DND-41 (cell line): Measurements from ENCODE around the gene ALG11.

Experiments
- ATAC-seq: fragments of 200-7000 bp; cut with Tn5 transposase; 3 replicates; pipeline ENCODE4 v1.9.1; 2021; ENCODE audit warnings: low read depth; ENCODE audit not compliant: insufficient read depth
- DNase-seq: peaks from one replicate; pipeline ENCODE4 v3.0.0-alpha.2; 2020
- H2AFZ ChIP-seq: 2 replicates; pipeline ENCODE4 v1.6.0; 2012; ENCODE audit warnings: low read depth, low read length
- H3K27ac ChIP-seq: 2 replicates; pipeline ENCODE4 v1.5.1; 2012; ENCODE audit warnings: low read length, inconsistent platforms
- H3K27me3 ChIP-seq: fragments of 200-600 bp; sonication (generic); 2 replicates; pipeline ENCODE4 v1.6.0; 2012; ENCODE audit warnings: low read length, mild to moderate bottlenecking, inconsistent platforms; ENCODE audit not compliant: insufficient read depth, poor library complexity
- H3K36me3 ChIP-seq: 2 replicates; pipeline ENCODE4 v1.5.1; 2012; ENCODE audit warnings: low read length, inconsistent platforms; ENCODE audit not compliant: insufficient read depth
- H3K4me1 ChIP-seq: 2 replicates; pipeline ENCODE4 v1.5.1; 2012; ENCODE audit warnings: mild to moderate bottlenecking, low read length; ENCODE audit not compliant: insufficient read depth
- H3K4me2 ChIP-seq: 2 replicates; pipeline ENCODE4 v1.6.0; 2012; ENCODE audit warnings: mild to moderate bottlenecking, moderate library complexity, low read length, inconsistent platforms; ENCODE audit not compliant: insufficient read depth
- H3K4me3 ChIP-seq, 2 experiments: fragments of 200-600 bp in 1 of 2; shearing (Covaris generic) in 1 of 2; 2 replicates each; pipeline ENCODE4 v1.5.1; 2012 to 2016; ENCODE audit warnings: inconsistent platforms in 2 of 2, low read length in 2 of 2, mild to moderate bottlenecking in 2 of 2, low read depth in 1 of 2, moderate library complexity in 1 of 2
- H3K79me2 ChIP-seq: 2 replicates; pipeline ENCODE4 v1.6.0; 2012; ENCODE audit warnings: low read length, inconsistent platforms; ENCODE audit not compliant: insufficient read depth
- H3K9ac ChIP-seq: 2 replicates; pipeline ENCODE4 v1.6.0; 2012; ENCODE audit warnings: low read depth, mild to moderate bottlenecking, inconsistent platforms, low read length, moderate library complexity
- H3K9me3 ChIP-seq: 2 replicates; pipeline ENCODE4 v1.5.1; 2012; ENCODE audit warnings: low read length, moderate library complexity, mild to moderate bottlenecking, inconsistent platforms; ENCODE audit not compliant: insufficient read depth, severe bottlenecking
- H4K20me1 ChIP-seq: 2 replicates; pipeline ENCODE4 v1.6.0; 2012; ENCODE audit warnings: low read length; ENCODE audit not compliant: insufficient read depth
- CTCF ChIP-seq: IDR thresholded peaks from 2 replicates; pipeline ENCODE4 v1.5.1; 2012; ENCODE audit warnings: borderline replicate concordance, low read length, moderate library complexity, mild to moderate bottlenecking; ENCODE audit not compliant: poor library complexity, severe bottlenecking; ENCODE audit errors: extremely low read depth
- EZH2 ChIP-seq: IDR thresholded peaks from 3 replicates; pipeline ENCODE4 v1.6.1; 2012; ENCODE audit warnings: borderline replicate concordance, low read depth, mild to moderate bottlenecking, moderate library complexity, low read length, inconsistent platforms; ENCODE audit not compliant: severe bottlenecking

The ALG11 gene

GRCh38 chr13:52004511-52005170, 7.6 kb upstream of the ALG11 start:
- H4K20me1 ChIP-seq = no peaks in the 10 kb centered on the region; the same call in 1 of the 2 replicates
- no peaks in the 10 kb centered on the region for H3K79me2 ChIP-seq
- H3K27ac ChIP-seq = no peak overlapping the region
- no peaks in the 10 kb centered on the region for H3K36me3 ChIP-seq
- TF ChIP-seq EZH2 (no peak), CTCF (no peak)
- DNase-seq (no peak), ATAC-seq (no peak)
- no peaks in the 10 kb centered on the region for H3K4me1 ChIP-seq
- H3K4me3 ChIP-seq = no peak overlapping the region
- H2AFZ ChIP-seq = no peak overlapping the region
- H3K9me3 ChIP-seq = no peaks in the 10 kb centered on the region
- H3K27me3 ChIP-seq = peaks cover 17% of the 10 kb centered on the region
- H3K4me2 ChIP-seq = no peak overlapping the region
- no peak overlapping the region for H3K9ac ChIP-seq

GRCh38 chr13:52005841-52006522, 6.2 kb upstream of the ALG11 start:
- TF ChIP-seq CTCF (no peak), EZH2 (no peak)
- Histone ChIP-seq H3K36me3 (no peaks in the 10 kb centered on the region), H3K79me2 (no peaks in the 10 kb centered on the region), H3K9me3 (no peaks in the 10 kb centered on the region), H3K4me1 (peaks cover 4% of the 10 kb centered on the region), H3K9ac (no peak overlapping the region), H3K4me2 (no peak overlapping the region), H3K4me3 (no peak overlapping the region), H4K20me1 (no peaks in the 10 kb centered on the region; the same call in 1 of the 2 replicates), H3K27me3 (peaks cover 30% of the 10 kb centered on the region), H2AFZ (no peak overlapping the region), H3K27ac (no peak overlapping the region)
- ATAC-seq (no peak), DNase-seq (no peak)

- TF ChIP-seq EZH2 = no peak
- TF ChIP-seq CTCF = no peak
- H3K4me2 ChIP-seq = no peak overlapping the region
- H3K27me3 ChIP-seq = peaks cover 37% of the 10 kb centered on the region
- H2AFZ ChIP-seq = no peak overlapping the region
- no peak overlapping the region for H3K27ac ChIP-seq
- no peaks in the 10 kb centered on the region; the same call in 1 of the 2 replicates for H4K20me1 ChIP-seq
- no peak for ATAC-seq
- no peak overlapping the region for H3K4me3 ChIP-seq
- H3K4me1 ChIP-seq = peaks cover 11% of the 10 kb centered on the region
- no peaks in the 10 kb centered on the region for H3K36me3 ChIP-seq
- no peak for DNase-seq
- no peaks in the 10 kb centered on the region for H3K9me3 ChIP-seq
- H3K79me2 ChIP-seq = no peaks in the 10 kb centered on the region
- no peak overlapping the region for H3K9ac ChIP-seq
These were observed 5.5 kb upstream of the ALG11 start for GRCh38 chr13:52006523-52007245.
